GM12878 (cell line): Measurements from ENCODE around the gene MPZL1.

Source experiments
- CEBPB ChIP-seq, 2 experiments: fragments of 150-350 bp in 1 of 2; IDR thresholded peaks; 2 replicates each; pipeline ENCODE4 v1.6.1; 2012 to 2014; ENCODE audit warnings: low read depth in 2 of 2, low read length in 2 of 2, borderline replicate concordance in 1 of 2, inconsistent platforms in 1 of 2
- CHD4 ChIP-seq: fragments of 200-600 bp; sonication (generic); IDR thresholded peaks from 2 replicates; pipeline ENCODE4 v1.6.1; 2016; ENCODE audit warnings: mild to moderate bottlenecking
- ESRRA ChIP-seq: IDR thresholded peaks from 2 replicates; pipeline ENCODE4 v1.6.1; 2012; ENCODE audit warnings: mild to moderate bottlenecking, low read length, improper control_type of control experiment
- HDAC2 ChIP-seq: fragments of 200-600 bp; sonication (generic); IDR thresholded peaks from 2 replicates; pipeline ENCODE4 v1.6.1; 2017
- KDM1A ChIP-seq: fragments of 200-600 bp; sonication (generic); IDR thresholded peaks from 2 replicates; pipeline ENCODE4 v1.6.1; 2016; ENCODE audit warnings: borderline replicate concordance
- POLR2AphosphoS2 ChIP-seq: IDR thresholded peaks from 2 replicates; pipeline ENCODE4 v1.6.1; 2011; ENCODE audit warnings: low read depth, mild to moderate bottlenecking, low read length, improper control_type of control experiment, moderate library complexity
- RUNX3 ChIP-seq: IDR thresholded peaks from 2 replicates; pipeline ENCODE4 v1.6.1; 2012; ENCODE audit warnings: low read length, inconsistent platforms
- SMC3 ChIP-seq: IDR thresholded peaks from 2 replicates; pipeline ENCODE4 v1.6.1; 2011; ENCODE audit warnings: low read length, improper control_type of control experiment, borderline replicate concordance
- STAT1 ChIP-seq: fragments of 450-650 bp; conservative IDR thresholded peaks from 2 replicates; pipeline ENCODE4 v1.6.1; 2014; ENCODE audit warnings: antibody characterized with exemption, mild to moderate bottlenecking
- TAF1 ChIP-seq: IDR thresholded peaks from 2 replicates; pipeline ENCODE4 v1.6.1; 2011; ENCODE audit warnings: mild to moderate bottlenecking, low read depth, low read length, borderline replicate concordance
- ZNF274 ChIP-seq: IDR thresholded peaks from one replicate; pipeline ENCODE4 v1.8.0; 2011; ENCODE audit not compliant: insufficient read length, insufficient read depth
- TF ChIP-seq, protein P1 (sequence below), 3 experiments: IDR thresholded peaks in 2 of 3; conservative IDR thresholded peaks in 1 of 3; 2 replicates each; pipeline ENCODE4 v1.5.1; 2011; ENCODE audit warnings: low read depth in 3 of 3, low read length in 3 of 3, mild to moderate bottlenecking in 3 of 3, control low read depth in 2 of 3, moderate library complexity in 2 of 3, inconsistent platforms in 1 of 3, mixed read lengths in 1 of 3; ENCODE audit not compliant: control insufficient read depth in 2 of 3, insufficient read depth in 1 of 3; ENCODE audit errors: extremely low read depth in 1 of 3

DNA sequence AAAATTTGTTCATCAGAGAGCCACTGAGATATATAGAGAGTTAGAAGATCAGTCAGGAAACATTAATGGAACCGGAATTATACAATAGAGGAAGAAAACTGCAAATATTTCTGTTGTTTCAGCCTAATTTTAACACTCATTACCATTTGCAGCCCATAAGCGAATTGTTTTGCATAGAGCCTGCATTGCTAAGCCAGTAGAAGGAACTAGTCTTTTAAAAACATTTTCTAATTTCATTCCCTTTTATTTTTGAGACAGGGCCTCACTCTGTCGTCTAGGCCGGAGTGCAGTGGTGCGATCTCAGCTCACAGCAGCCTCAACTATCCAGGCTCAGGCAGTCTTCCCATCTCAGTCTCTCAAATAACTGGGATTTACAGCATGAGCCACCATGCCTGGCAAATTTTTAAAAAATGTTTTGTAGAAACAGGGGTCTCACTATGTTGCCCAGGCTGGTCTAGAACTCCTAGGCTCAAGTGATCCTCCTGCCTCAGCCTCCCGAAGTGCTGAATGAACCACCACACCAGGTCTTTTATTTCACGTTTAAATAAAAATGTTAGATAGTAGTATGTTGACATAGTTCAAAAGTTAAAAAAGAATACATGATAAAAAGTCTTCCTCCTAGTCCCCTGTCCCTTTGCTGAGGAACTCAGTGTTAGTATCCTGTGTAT is 25.3 kb downstream of the MPZL1 start:
- TF ChIP-seq, protein P1, sequence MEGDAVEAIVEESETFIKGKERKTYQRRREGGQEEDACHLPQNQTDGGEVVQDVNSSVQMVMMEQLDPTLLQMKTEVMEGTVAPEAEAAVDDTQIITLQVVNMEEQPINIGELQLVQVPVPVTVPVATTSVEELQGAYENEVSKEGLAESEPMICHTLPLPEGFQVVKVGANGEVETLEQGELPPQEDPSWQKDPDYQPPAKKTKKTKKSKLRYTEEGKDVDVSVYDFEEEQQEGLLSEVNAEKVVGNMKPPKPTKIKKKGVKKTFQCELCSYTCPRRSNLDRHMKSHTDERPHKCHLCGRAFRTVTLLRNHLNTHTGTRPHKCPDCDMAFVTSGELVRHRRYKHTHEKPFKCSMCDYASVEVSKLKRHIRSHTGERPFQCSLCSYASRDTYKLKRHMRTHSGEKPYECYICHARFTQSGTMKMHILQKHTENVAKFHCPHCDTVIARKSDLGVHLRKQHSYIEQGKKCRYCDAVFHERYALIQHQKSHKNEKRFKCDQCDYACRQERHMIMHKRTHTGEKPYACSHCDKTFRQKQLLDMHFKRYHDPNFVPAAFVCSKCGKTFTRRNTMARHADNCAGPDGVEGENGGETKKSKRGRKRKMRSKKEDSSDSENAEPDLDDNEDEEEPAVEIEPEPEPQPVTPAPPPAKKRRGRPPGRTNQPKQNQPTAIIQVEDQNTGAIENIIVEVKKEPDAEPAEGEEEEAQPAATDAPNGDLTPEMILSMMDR (IDR thresholded peaks at IDR 0.05 in 2 of 3, conservative IDR thresholded peaks at IDR 0.05 in 1 of 3; ENCODE audit: control insufficient read depth in 2 of 3, extremely low read depth in 1 of 3, insufficient read depth in 1 of 3, low read depth in 3 of 3, low read length in 3 of 3), result no peak
- TF ChIP-seq HDAC2, result no peak
- no peak for TF ChIP-seq ESRRA
- no peak for TF ChIP-seq TAF1
- TF ChIP-seq SMC3, result no peak
- no peak for TF ChIP-seq RUNX3
- TF ChIP-seq KDM1A, result no peak
- no peak for TF ChIP-seq ZNF274
- no peak for TF ChIP-seq POLR2AphosphoS2
- no peak for TF ChIP-seq CEBPB (IDR thresholded peaks at IDR 0.05; ENCODE audit: borderline replicate concordance in 1 of 2, low read depth in 2 of 2, low read length in 2 of 2)
- no peak for TF ChIP-seq STAT1
- TF ChIP-seq CHD4, result no peak
